ES-I3 (cell line): ENCODE results near the gene CACNA2D4.
"Not testable (repeated sequence)": the region's sequence is repeated elsewhere in the genome, so short reads cannot be mapped to it uniquely, and the experiment has no call there.

ENCODE experiments used
- H3K36me3 ChIP-seq: 2 replicates; pipeline ENCODE4 v1.6.1; 2013; ENCODE audit warnings: mild to moderate bottlenecking, low read length, control low read depth, moderate library complexity; ENCODE audit not compliant: insufficient read depth
- H3K4me1 ChIP-seq: 2 replicates; pipeline ENCODE4 v1.6.1; 2013; ENCODE audit warnings: mild to moderate bottlenecking, control low read depth, low read length; ENCODE audit not compliant: insufficient read depth
- H3K9ac ChIP-seq: 2 replicates; pipeline ENCODE4 v1.6.1; 2013; ENCODE audit warnings: low read depth, mild to moderate bottlenecking, low read length, moderate library complexity
- H3K9me3 ChIP-seq: 2 replicates; pipeline ENCODE4 v1.6.1; 2013; ENCODE audit warnings: mild to moderate bottlenecking, low read length, moderate library complexity; ENCODE audit not compliant: control insufficient read depth, insufficient read depth

The CACNA2D4 gene

GRCh38 chr12:1918081-1918883, at the start of gene CACNA2D4:
CACNA2D4 (minus strand) TSS chr12:1918652; CDS start chr12:1918473, 179 bp downstream.
- Histone ChIP-seq H3K4me1 (no peaks in the 10 kb centered on the region), H3K9ac (no peak within 1 kb of the TSS), H3K9me3 (no peaks in the 10 kb centered on the region), H3K36me3 (no peaks in the 10 kb centered on the region)

DNA sequence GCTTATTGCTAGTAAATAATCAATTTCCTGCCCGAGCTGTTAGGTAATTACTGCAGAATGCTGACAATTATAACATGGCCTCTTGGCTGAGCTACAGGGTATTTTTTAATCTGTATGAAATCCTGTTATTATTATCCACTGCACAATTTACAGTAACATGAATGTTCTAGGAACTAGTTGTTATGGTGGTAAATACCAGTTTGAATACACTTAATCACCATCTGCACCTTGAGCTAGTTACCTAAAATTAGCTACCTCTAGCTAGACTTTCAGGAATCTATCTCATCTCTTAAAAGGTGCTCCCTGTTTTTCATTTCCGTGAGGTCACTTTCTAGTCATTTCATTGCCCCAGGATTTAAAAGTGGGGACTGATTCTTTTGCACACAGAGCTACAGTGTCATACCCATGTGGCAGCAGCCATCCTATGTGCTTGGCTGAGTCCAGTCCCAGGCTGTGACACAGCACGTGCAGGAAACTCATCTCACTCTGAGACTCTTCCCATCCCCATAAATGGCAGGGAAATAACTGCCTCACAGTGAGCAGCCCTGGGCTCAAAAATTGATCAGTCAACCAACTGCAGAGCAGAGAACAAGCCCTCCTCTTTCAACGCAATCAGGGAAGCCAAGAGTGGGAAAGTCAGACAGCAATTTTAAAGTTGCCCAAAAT, 48.2 kb upstream of the CACNA2D4 start:
- Histone ChIP-seq H3K9ac (no peak overlapping the region), H3K9me3 (no peaks in the 10 kb centered on the region), H3K4me1 (no peaks in the 10 kb centered on the region), H3K36me3 (peaks cover 5% of the 10 kb centered on the region)

DNA sequence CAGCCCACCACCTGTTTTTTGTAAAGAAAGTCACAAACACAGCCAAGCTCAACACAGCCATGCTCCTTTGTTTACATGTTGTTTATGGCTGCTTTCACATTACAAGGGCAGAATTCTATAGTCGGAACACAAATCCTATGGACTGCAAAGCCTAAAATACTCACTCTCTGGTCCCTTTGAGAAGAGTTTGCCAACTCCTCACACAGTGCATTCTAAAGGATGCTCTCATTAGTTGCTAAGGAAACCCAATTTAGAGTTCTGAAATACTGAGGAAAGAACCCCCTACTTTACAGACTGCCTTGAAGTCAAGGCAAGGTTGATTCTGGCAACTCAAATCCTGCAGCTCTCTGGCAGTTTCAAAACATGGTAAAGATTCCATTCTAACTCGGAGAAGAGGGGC, 47.5 kb upstream of the CACNA2D4 start:
- H3K9me3 ChIP-seq, result no peaks in the 10 kb centered on the region
- H3K36me3 ChIP-seq, result peaks cover 8% of the 10 kb centered on the region
- no peak overlapping the region for H3K9ac ChIP-seq
- no peaks in the 10 kb centered on the region for H3K4me1 ChIP-seq

GRCh38 chr12:1962051-1963020, 43.9 kb upstream of the CACNA2D4 start:
- H3K4me1 ChIP-seq, result no peaks in the 10 kb centered on the region
- H3K36me3 ChIP-seq, result peaks cover 12% of the 10 kb centered on the region
- no peaks in the 10 kb centered on the region for H3K9me3 ChIP-seq
- no peak overlapping the region for H3K9ac ChIP-seq

GRCh38 chr12:1956716-1957115, 38.3 kb upstream of the CACNA2D4 start:
- Histone ChIP-seq H3K9me3 (no peaks in the 10 kb centered on the region), H3K36me3 (peaks cover 19% of the 10 kb centered on the region), H3K4me1 (no peaks in the 10 kb centered on the region), H3K9ac (no peak overlapping the region)

- no peaks in the 10 kb centered on the region for H3K9me3 ChIP-seq
- H3K9ac ChIP-seq, result no peak overlapping the region
- H3K36me3 ChIP-seq, result peaks cover 15% of the 10 kb centered on the region
- peaks cover 9% of the 10 kb centered on the region; the same call in 1 of the 2 replicates for H3K4me1 ChIP-seq
These were observed 31.5 kb upstream of the CACNA2D4 start for GRCh38 chr12:1949771-1950470.

- H3K36me3 ChIP-seq, result peaks cover 12% of the 10 kb centered on the region
- H3K9me3 ChIP-seq, result no peaks in the 10 kb centered on the region
- no peak overlapping the region for H3K9ac ChIP-seq
- peaks cover 9% of the 10 kb centered on the region; the same call in 1 of the 2 replicates for H3K4me1 ChIP-seq
These were observed 30.4 kb upstream of the CACNA2D4 start for GRCh38 chr12:1948883-1949282.

DNA sequence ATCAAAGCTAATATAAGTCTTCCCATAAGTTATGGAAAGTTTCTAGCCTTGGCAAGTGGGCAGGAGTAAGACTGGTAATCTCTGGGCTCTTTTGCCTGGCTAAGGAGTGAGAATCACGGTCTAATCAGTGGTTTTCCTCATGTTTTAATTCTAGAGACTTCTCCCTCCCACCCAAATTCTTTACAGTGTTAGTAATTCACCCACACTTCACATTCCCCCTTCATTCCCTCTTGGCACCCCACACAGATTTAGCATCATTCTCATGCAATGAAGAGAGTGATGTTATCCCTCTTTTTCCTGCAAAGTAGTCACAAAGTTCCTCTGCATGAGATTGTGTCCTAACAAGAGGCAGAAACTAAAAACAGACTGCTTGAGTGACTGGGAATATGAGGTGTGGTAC, 28.6 kb upstream of the CACNA2D4 start:
- no peak overlapping the region for H3K9ac ChIP-seq
- H3K9me3 ChIP-seq, result no peaks in the 10 kb centered on the region
- peaks cover 9% of the 10 kb centered on the region; the same call in 1 of the 2 replicates for H3K4me1 ChIP-seq
- H3K36me3 ChIP-seq, result peaks cover 4% of the 10 kb centered on the region

DNA sequence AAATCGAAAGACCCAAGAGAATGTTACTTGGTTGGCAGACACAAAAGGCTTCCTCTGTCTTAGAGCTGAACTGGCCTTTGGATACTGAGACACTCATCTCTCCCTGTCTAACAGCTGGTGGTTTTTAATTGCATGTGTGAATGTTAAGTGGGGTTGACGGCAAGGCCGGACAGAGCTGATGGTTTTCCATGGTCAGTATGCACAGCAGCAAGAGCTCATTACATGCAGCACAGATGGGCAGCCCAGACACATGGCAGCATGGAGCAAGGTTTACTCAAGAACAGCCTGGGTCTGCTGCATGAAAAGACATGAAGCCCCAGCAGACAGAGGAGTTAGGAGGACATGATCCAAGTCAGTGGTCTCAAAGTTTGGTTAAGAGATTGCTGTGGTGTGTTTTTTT, 27.8 kb upstream of the CACNA2D4 start:
- no peaks in the 10 kb centered on the region for H3K9me3 ChIP-seq
- peaks cover 9% of the 10 kb centered on the region; the same call in 1 of the 2 replicates for H3K4me1 ChIP-seq
- H3K9ac ChIP-seq, result no peak overlapping the region
- peaks cover 4% of the 10 kb centered on the region for H3K36me3 ChIP-seq

GRCh38 chr12:1945502-1945901, 27.1 kb upstream of the CACNA2D4 start:
- H3K9me3 ChIP-seq, H3K36me3 ChIP-seq, H3K4me1 ChIP-seq, H3K9ac ChIP-seq: not testable (repeated sequence)

GRCh38 chr12:1939801-1940607, 21.6 kb upstream of the CACNA2D4 start:
- peaks cover 8% of the 10 kb centered on the region for H3K36me3 ChIP-seq
- H3K9ac ChIP-seq, result no peak overlapping the region
- H3K4me1 ChIP-seq, result peaks cover 4% of the 10 kb centered on the region; the same call in 1 of the 2 replicates
- H3K9me3 ChIP-seq, result no peaks in the 10 kb centered on the region

- H3K4me1 ChIP-seq, result peaks cover 4% of the 10 kb centered on the region; the same call in 1 of the 2 replicates
- H3K9me3 ChIP-seq, result no peaks in the 10 kb centered on the region
- no peak overlapping the region for H3K9ac ChIP-seq
- peaks cover 8% of the 10 kb centered on the region for H3K36me3 ChIP-seq
These were observed 20.9 kb upstream of the CACNA2D4 start for GRCh38 chr12:1939331-1939730.
